Uterus (tissue), 2 donors: ENCODE measurements around the gene HOMER1.

Experiments used
- CTCF ChIP-seq, 4 experiments: fragments of 200-600 bp in 2 of 4; fragments of 450-650 bp in 2 of 4; sonication (generic) in 2 of 4; IDR thresholded peaks; one replicate each; pipeline ENCODE4 v1.5.1; 2016 to 2019; ENCODE audit warnings: antibody characterized with exemption in 4 of 4, mild to moderate bottlenecking in 2 of 4, moderate library complexity in 1 of 4
- POLR2A ChIP-seq, 2 donors: fragments of 450-650 bp; IDR thresholded peaks; one replicate each; pipeline ENCODE4 v1.6.1; 2016; ENCODE audit warnings: antibody characterized with exemption in 2 of 2, mild to moderate bottlenecking in 1 of 2, moderate library complexity in 1 of 2

DNA sequence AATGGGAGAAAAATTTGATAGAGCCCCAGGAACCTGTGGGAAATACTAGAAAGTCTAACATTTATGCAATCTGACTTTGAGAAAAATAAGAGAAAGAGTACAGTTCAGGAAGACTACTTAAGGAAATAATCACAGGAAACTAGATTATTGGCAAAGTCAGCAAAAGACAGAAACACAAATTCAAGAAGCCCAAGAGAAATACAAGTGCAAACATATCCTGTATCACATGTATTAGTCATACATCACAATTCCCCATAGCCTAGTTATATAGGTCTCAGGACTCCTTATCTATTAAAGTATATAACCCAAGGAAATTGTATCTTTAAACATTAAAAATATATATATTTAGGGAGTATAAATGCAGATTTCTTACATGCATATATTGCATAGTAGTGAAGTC, 100.8 kb downstream of the HOMER1 start:
- no peak for TF ChIP-seq POLR2A (IDR thresholded peaks at IDR 0.05)
- no peak for TF ChIP-seq CTCF (IDR thresholded peaks at IDR 0.05)
